Activated T-helper 9 cell treated with anti-CD3 and anti-CD28 coated beads, Interleukin-2, amount 50 U/mL, for 16 hours (primary cell): ENCODE results near the gene F2RL3.

Source experiments
- DNase-seq: peaks from one replicate; pipeline ENCODE4 v3.0.0-alpha.2; 2020; ENCODE audit warnings: low read depth

Gene F2RL3

GRCh38 chr19:16875584-16876555 is 12.9 kb upstream of the F2RL3 start:
- DNase-seq, result no peak

GRCh38 chr19:16876904-16877361 is 11.9 kb upstream of the F2RL3 start:
- DNase-seq, result no peak

GRCh38 chr19:16877581-16877980 is 11.2 kb upstream of the F2RL3 start:
- no peak for DNase-seq

GRCh38 chr19:16878181-16878965 is 10.4 kb upstream of the F2RL3 start:
- DNase-seq, result no peak

GRCh38 chr19:16880884-16881554 is 7.8 kb upstream of the F2RL3 start:
- DNase-seq, result no peak

GRCh38 chr19:16882146-16882545 is 6.7 kb upstream of the F2RL3 start:
- no peak for DNase-seq

- no peak for DNase-seq
Measured at GRCh38 chr19:16883522-16883921, 5.3 kb upstream of the F2RL3 start.

GRCh38 chr19:16885166-16885565 is 3.6 kb upstream of the F2RL3 start:
- no peak for DNase-seq

GRCh38 chr19:16886305-16886880 is 2.4 kb upstream of the F2RL3 start:
- no peak for DNase-seq

GRCh38 chr19:16887353-16888265 is 1.2 kb upstream of the F2RL3 start:
- DNase-seq, result no peak

- DNase-seq, result no peak
Measured at GRCh38 chr19:16889366-16889882, 625 bp downstream of the F2RL3 start.

- DNase-seq, result no peak
Measured at GRCh38 chr19:16889883-16890460, 1.2 kb downstream of the F2RL3 start.

GRCh38 chr19:16890461-16891184 is 1.8 kb downstream of the F2RL3 start:
- no peak for DNase-seq

- DNase-seq, result no peak
Measured at GRCh38 chr19:16891696-16892382, 3.0 kb downstream of the F2RL3 start.

- no peak for DNase-seq
Measured at GRCh38 chr19:16892436-16892835, 3.6 kb downstream of the F2RL3 start.

GRCh38 chr19:16892868-16893685 is 4.3 kb downstream of the F2RL3 start:
- no peak for DNase-seq

- DNase-seq, result no peak
Measured at GRCh38 chr19:16893686-16893989, 4.8 kb downstream of the F2RL3 start.

- no peak for DNase-seq
Measured at GRCh38 chr19:16894080-16894479, 5.3 kb downstream of the F2RL3 start.
